Smooth muscle cell (in vitro differentiated cells): ENCODE measurements around the gene ARHGEF37. TPM values are rescaled to one million over a fixed set of nuclear protein-coding genes. Genes with fewer than 3 reads are reported as not detected.

ENCODE experiments used
- DNase-seq: peaks from one replicate; lab custom pipeline; 2025; ENCODE audit not compliant: unreplicated experiment; lab: John Stamatoyannopoulos, UW
- H2AFZ ChIP-seq: fragments of 200-600 bp; sonication (generic); 2 replicates; pipeline ENCODE4 v1.6.0; 2016; ENCODE audit warnings: antibody characterized with exemption, low read depth, mild to moderate bottlenecking
- H3F3A ChIP-seq: fragments of 200-600 bp; sonication (generic); 2 replicates; pipeline ENCODE4 v1.6.0; 2017; ENCODE audit warnings: antibody characterized with exemption, low read depth
- H3K27ac ChIP-seq: fragments of 200-600 bp; sonication (generic); 2 replicates; pipeline ENCODE4 v1.5.1; 2016; ENCODE audit warnings: low read depth, mild to moderate bottlenecking
- H3K27me3 ChIP-seq: fragments of 200-600 bp; sonication (generic); 2 replicates; pipeline ENCODE4 v1.6.1; 2016; ENCODE audit warnings: low read depth, mild to moderate bottlenecking
- H3K36me3 ChIP-seq: fragments of 200-600 bp; sonication (generic); 2 replicates; pipeline ENCODE4 v1.5.1; 2016; ENCODE audit warnings: low read depth
- H3K4me1 ChIP-seq: fragments of 200-600 bp; sonication (generic); 2 replicates; pipeline ENCODE4 v1.5.1; 2016; ENCODE audit warnings: low read depth
- H3K4me2 ChIP-seq: fragments of 200-600 bp; sonication (generic); 2 replicates; pipeline ENCODE4 v1.6.0; 2016; ENCODE audit warnings: mild to moderate bottlenecking
- H3K4me3 ChIP-seq: fragments of 200-600 bp; sonication (generic); 2 replicates; pipeline ENCODE4 v1.5.1; 2016; ENCODE audit warnings: mild to moderate bottlenecking
- H3K79me2 ChIP-seq: fragments of 200-600 bp; sonication (generic); 2 replicates; pipeline ENCODE4 v1.6.0; 2016; ENCODE audit warnings: low read depth, mild to moderate bottlenecking
- H3K9ac ChIP-seq: fragments of 200-600 bp; sonication (generic); 2 replicates; pipeline ENCODE4 v1.6.0; 2016; ENCODE audit warnings: low read depth
- H3K9me3 ChIP-seq: fragments of 200-600 bp; sonication (generic); replicated peaks from 2 replicates; pipeline ENCODE4 v1.5.1; 2016; ENCODE audit warnings: low read depth
- H4K20me1 ChIP-seq: fragments of 200-600 bp; sonication (generic); 2 replicates; pipeline ENCODE4 v1.6.0; 2016; ENCODE audit warnings: low read depth
- CTCF ChIP-seq: fragments of 200-600 bp; sonication (generic); IDR thresholded peaks from 2 replicates; pipeline ENCODE4 v1.5.1; 2017; ENCODE audit warnings: borderline replicate concordance, mild to moderate bottlenecking, antibody characterized with exemption; ENCODE audit not compliant: insufficient read depth, poor library complexity, severe bottlenecking
- WGBS: methylation state at CpG from one replicate; pipeline ENCODE4 v1.1.7; 2016; ENCODE audit warnings: low lambda C conversion rate; 5-methylcytosine and 5-hydroxymethylcytosine counted together
- polyA plus RNA-seq: library from polyadenylated mRNA; unstranded; fragments of >200 nt; fragmentation: Nextera tagmentation; extraction: Ambion mirVana; gene quantifications from 2 replicates; pipeline ENCODE4 v1.2.1, GENCODE V29; 2016
- total RNA-seq: library from RNA; depleted of rRNA; stranded (reverse); fragments of >200 nt; gene quantifications from 2 replicates; pipeline ENCODE4 v1.2.3, GENCODE V29; 2014

Gene ARHGEF37
- total and polyA plus RNA-seq, 2 experiments from 2014 or later, result 0.70 to 1.4 TPM

GRCh38 chr5:149540089-149540488, 41.2 kb upstream of the ARHGEF37 start:
- Histone ChIP-seq H3K9ac (no peak overlapping the region), H4K20me1 (peaks cover 99% of the 10 kb centered on the region), H3K9me3 (no peaks in the 10 kb centered on the region), H3K4me2 (peak overlapping the region; percentile 4), H3K27ac (peak overlapping the region; percentile 48), H3K4me3 (no peak overlapping the region), H2AFZ (no peak overlapping the region), H3F3A (peaks cover 12% of the 10 kb centered on the region), H3K79me2 (peaks cover 99% of the 10 kb centered on the region), H3K27me3 (no peaks in the 10 kb centered on the region), H3K36me3 (peaks cover 12% of the 10 kb centered on the region), H3K4me1 (peaks cover 20% of the 10 kb centered on the region)
- no peak for DNase-seq
- TF ChIP-seq CTCF, result no peak
- WGBS, result 90% methylated on average over 3 of the region's 3 CpGs

- H4K20me1 ChIP-seq, result peaks cover 99% of the 10 kb centered on the region
- peaks cover 12% of the 10 kb centered on the region for H3K36me3 ChIP-seq
- peak overlapping the region; percentile 46 for H3K27ac ChIP-seq
Measured at GRCh38 chr5:149541893-149542292, 39.4 kb upstream of the ARHGEF37 start.

GRCh38 chr5:149543361-149544027, 37.8 kb upstream of the ARHGEF37 start:
- H3K9me3 ChIP-seq, result no peaks in the 10 kb centered on the region
- peak overlapping the region; percentile 63 for H3K27ac ChIP-seq
- no peak for DNase-seq
- no peak overlapping the region for H3K4me3 ChIP-seq
- no peaks in the 10 kb centered on the region for H3K27me3 ChIP-seq
- H2AFZ ChIP-seq, result no peak overlapping the region
- peak overlapping the region; percentile 6 for H3K9ac ChIP-seq
- H3K79me2 ChIP-seq, result peaks cover 99% of the 10 kb centered on the region
- H3K4me2 ChIP-seq, result peak overlapping the region; percentile 55
- WGBS, result 78% methylated on average over 8 of the region's 8 CpGs
- H4K20me1 ChIP-seq, result peaks cover 99% of the 10 kb centered on the region
- H3F3A ChIP-seq, result peaks cover 15% of the 10 kb centered on the region
- H3K4me1 ChIP-seq, result peaks cover 52% of the 10 kb centered on the region
- no peak for TF ChIP-seq CTCF
- H3K36me3 ChIP-seq, result peaks cover 8% of the 10 kb centered on the region

More at GRCh38 chr5:149541893-149542292, 39.4 kb upstream of the ARHGEF37 start:
- Histone ChIP-seq H3K4me1 (peaks cover 36% of the 10 kb centered on the region), H3K79me2 (peaks cover 99% of the 10 kb centered on the region), H3K4me2 (no peak overlapping the region), H3K9ac (no peak overlapping the region), H3F3A (peaks cover 8% of the 10 kb centered on the region), H3K27me3 (no peaks in the 10 kb centered on the region), H3K9me3 (no peaks in the 10 kb centered on the region), H3K4me3 (no peak overlapping the region), H2AFZ (no peak overlapping the region)
- 89% methylated on average over 6 of the region's 6 CpGs for WGBS
- no peak for TF ChIP-seq CTCF
- no peak for DNase-seq

- H3K4me1 ChIP-seq, result peaks cover 58% of the 10 kb centered on the region
- H2AFZ ChIP-seq, result no peak overlapping the region
- no peaks in the 10 kb centered on the region for H3K9me3 ChIP-seq
- TF ChIP-seq CTCF, result no peak
- peak overlapping the region; percentile 6 for H3K9ac ChIP-seq
- H3K4me2 ChIP-seq, result peak overlapping the region; percentile 55
- no peak overlapping the region for H3K4me3 ChIP-seq
- H3K27me3 ChIP-seq, result no peaks in the 10 kb centered on the region
- WGBS, result 84% methylated on average over 3 of the region's 3 CpGs
- H3F3A ChIP-seq, result peaks cover 18% of the 10 kb centered on the region
- peak overlapping the region; percentile 63 for H3K27ac ChIP-seq
- peaks cover 7% of the 10 kb centered on the region for H3K36me3 ChIP-seq
- peaks cover 99% of the 10 kb centered on the region for H3K79me2 ChIP-seq
- no peak for DNase-seq
- peaks cover 99% of the 10 kb centered on the region for H4K20me1 ChIP-seq
Measured at GRCh38 chr5:149544028-149544420, 37.3 kb upstream of the ARHGEF37 start.
